SU-DHL-6 (cell line): ENCODE data around the gene MTCL1.

Experiments
- H2AFZ ChIP-seq: fragments of 200-600 bp; sonication (generic); 2 replicates; pipeline ENCODE4 v1.6.1; 2014; ENCODE audit warnings: low read depth, mild to moderate bottlenecking, moderate library complexity, mixed read lengths, antibody characterized with exemption, low read length; ENCODE audit not compliant: severe bottlenecking
- H3F3A ChIP-seq: fragments of 200-600 bp; shearing (Covaris generic); 2 replicates; pipeline ENCODE4 v1.6.0; 2016; ENCODE audit warnings: antibody characterized with exemption, mild to moderate bottlenecking; ENCODE audit not compliant: insufficient read depth
- H3K27ac ChIP-seq: fragments of 200-600 bp; sonication (generic); 2 replicates; pipeline ENCODE4 v1.5.1; 2016; ENCODE audit warnings: low read depth, mild to moderate bottlenecking, low read length, moderate library complexity, mixed read lengths
- H3K27me3 ChIP-seq: fragments of 200-600 bp; sonication (generic), shearing (Covaris generic); 2 replicates; pipeline ENCODE4 v1.6.0; 2014; ENCODE audit warnings: mild to moderate bottlenecking, low read length
- H3K36me3 ChIP-seq: fragments of 200-600 bp; sonication (generic); 2 replicates; pipeline ENCODE4 v1.6.1; 2014; ENCODE audit warnings: mild to moderate bottlenecking, low read length, mixed read lengths
- H3K4me2 ChIP-seq: fragments of 300-600, 200-600 bp; shearing (Covaris generic), sonication (generic); 2 replicates; pipeline ENCODE4 v1.6.0; 2014; ENCODE audit warnings: low read length, low read depth, mild to moderate bottlenecking; ENCODE audit not compliant: poor library complexity, severe bottlenecking
- H3K4me3 ChIP-seq: fragments of 200-600 bp; sonication (generic); 2 replicates; pipeline ENCODE4 v1.5.1; 2014; ENCODE audit warnings: antibody characterized with exemption, low read length, mild to moderate bottlenecking, mixed read lengths; ENCODE audit not compliant: insufficient read depth, poor library complexity, severe bottlenecking
- H3K79me2 ChIP-seq: fragments of 200-600 bp; sonication (generic); 2 replicates; pipeline ENCODE4 v1.6.1; 2014; ENCODE audit warnings: mild to moderate bottlenecking, low read length, moderate library complexity; ENCODE audit not compliant: insufficient read depth
- H3K9ac ChIP-seq: fragments of 200-600 bp; sonication (generic); 2 replicates; pipeline ENCODE4 v1.7.0; 2014; ENCODE audit warnings: mild to moderate bottlenecking, low read length
- H3K9me2 ChIP-seq: fragments of 200-600 bp; sonication (generic); replicated peaks from 2 replicates; pipeline ENCODE4 v1.6.1; 2014; ENCODE audit warnings: low read length; ENCODE audit not compliant: insufficient read depth
- H3K9me3 ChIP-seq: fragments of 200-600 bp; sonication (generic); 2 replicates; pipeline ENCODE4 v1.6.1; 2014; ENCODE audit warnings: low read length, mixed read lengths; ENCODE audit not compliant: insufficient read depth
- H4K20me1 ChIP-seq: fragments of 200-600 bp; sonication (generic); 2 replicates; pipeline ENCODE4 v1.6.1; 2014; ENCODE audit warnings: low read depth, mild to moderate bottlenecking, antibody characterized with exemption, low read length, moderate library complexity, mixed read lengths
- EZH2phosphoT487 ChIP-seq: fragments of 200-600 bp; sonication (generic), shearing (Covaris generic); conservative IDR thresholded peaks from 2 replicates; pipeline ENCODE4 v1.6.1; 2018; ENCODE audit warnings: mild to moderate bottlenecking, antibody characterized with exemption, low read length, moderate library complexity, mixed read lengths
- TF ChIP-seq, protein P1 (sequence below): fragments of 200-600 bp; sonication (generic); IDR thresholded peaks from one replicate; pipeline ENCODE4 v1.5.1; 2017; ENCODE audit warnings: antibody characterized with exemption, mild to moderate bottlenecking, low read length, moderate library complexity; ENCODE audit not compliant: insufficient read depth, poor library complexity, severe bottlenecking

MTCL1 gene

DNA sequence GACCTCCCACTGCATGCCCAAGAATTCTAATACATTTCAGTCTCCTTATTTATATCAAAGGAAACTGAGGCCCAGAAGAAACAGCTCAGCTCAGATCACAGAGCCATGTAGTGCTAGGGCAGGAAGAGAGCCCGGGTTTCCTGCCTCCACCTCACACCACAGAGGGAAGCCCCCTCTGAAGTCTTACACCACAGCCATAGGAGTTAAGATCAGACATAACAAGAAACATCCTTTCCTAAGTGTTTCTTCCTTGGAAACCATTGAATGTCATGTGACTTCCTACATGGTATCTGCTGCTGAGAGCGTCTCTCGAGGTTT is 102.1 kb downstream of the MTCL1 start:
- Histone ChIP-seq H2AFZ (no peak overlapping the region), H3K36me3 (no peaks in the 10 kb centered on the region), H3K9me3 (no peaks in the 10 kb centered on the region), H3K4me2 (no peak overlapping the region), H3K79me2 (no peaks in the 10 kb centered on the region), H3K27me3 (no peaks in the 10 kb centered on the region), H3F3A (no peaks in the 10 kb centered on the region), H3K27ac (no peak overlapping the region), H3K4me3 (no peak overlapping the region), H3K9ac (no peak overlapping the region), H4K20me1 (no peaks in the 10 kb centered on the region), H3K9me2 (no peaks in the 10 kb centered on the region)
- no peak for TF ChIP-seq EZH2phosphoT487
- TF ChIP-seq, protein P1, sequence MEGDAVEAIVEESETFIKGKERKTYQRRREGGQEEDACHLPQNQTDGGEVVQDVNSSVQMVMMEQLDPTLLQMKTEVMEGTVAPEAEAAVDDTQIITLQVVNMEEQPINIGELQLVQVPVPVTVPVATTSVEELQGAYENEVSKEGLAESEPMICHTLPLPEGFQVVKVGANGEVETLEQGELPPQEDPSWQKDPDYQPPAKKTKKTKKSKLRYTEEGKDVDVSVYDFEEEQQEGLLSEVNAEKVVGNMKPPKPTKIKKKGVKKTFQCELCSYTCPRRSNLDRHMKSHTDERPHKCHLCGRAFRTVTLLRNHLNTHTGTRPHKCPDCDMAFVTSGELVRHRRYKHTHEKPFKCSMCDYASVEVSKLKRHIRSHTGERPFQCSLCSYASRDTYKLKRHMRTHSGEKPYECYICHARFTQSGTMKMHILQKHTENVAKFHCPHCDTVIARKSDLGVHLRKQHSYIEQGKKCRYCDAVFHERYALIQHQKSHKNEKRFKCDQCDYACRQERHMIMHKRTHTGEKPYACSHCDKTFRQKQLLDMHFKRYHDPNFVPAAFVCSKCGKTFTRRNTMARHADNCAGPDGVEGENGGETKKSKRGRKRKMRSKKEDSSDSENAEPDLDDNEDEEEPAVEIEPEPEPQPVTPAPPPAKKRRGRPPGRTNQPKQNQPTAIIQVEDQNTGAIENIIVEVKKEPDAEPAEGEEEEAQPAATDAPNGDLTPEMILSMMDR = no peak

DNA sequence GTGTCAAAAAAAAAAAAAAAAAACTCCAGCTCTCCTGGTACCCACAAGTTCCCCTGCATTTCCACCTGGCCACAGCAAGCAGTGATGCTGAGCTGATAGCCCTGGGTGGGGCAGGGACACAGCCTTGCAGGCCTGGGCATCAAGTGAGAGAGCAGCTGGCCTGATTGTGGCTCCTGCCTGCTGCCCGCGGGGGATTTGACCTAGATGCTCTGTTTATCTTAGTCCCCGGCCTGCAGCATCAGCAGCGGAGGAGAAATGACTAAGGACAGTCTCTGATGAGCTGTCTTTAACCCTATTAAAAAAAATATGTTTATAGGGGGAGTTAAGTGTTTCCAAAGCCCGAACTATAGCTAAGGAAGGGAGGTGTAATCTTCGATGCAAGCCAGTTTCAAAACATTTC is 102.6 kb downstream of the MTCL1 start:
- H3K9me2 ChIP-seq = no peaks in the 10 kb centered on the region
- H4K20me1 ChIP-seq = no peaks in the 10 kb centered on the region
- no peak overlapping the region for H3K27ac ChIP-seq
- no peaks in the 10 kb centered on the region for H3K79me2 ChIP-seq
- H3F3A ChIP-seq = no peaks in the 10 kb centered on the region
- H3K9ac ChIP-seq = no peak overlapping the region
- H2AFZ ChIP-seq = no peak overlapping the region
- H3K27me3 ChIP-seq = no peaks in the 10 kb centered on the region
- no peaks in the 10 kb centered on the region for H3K9me3 ChIP-seq
- H3K36me3 ChIP-seq = no peaks in the 10 kb centered on the region
- no peak overlapping the region for H3K4me2 ChIP-seq
- TF ChIP-seq EZH2phosphoT487 = no peak
- TF ChIP-seq, protein P1 = no peak
- no peak overlapping the region for H3K4me3 ChIP-seq

DNA sequence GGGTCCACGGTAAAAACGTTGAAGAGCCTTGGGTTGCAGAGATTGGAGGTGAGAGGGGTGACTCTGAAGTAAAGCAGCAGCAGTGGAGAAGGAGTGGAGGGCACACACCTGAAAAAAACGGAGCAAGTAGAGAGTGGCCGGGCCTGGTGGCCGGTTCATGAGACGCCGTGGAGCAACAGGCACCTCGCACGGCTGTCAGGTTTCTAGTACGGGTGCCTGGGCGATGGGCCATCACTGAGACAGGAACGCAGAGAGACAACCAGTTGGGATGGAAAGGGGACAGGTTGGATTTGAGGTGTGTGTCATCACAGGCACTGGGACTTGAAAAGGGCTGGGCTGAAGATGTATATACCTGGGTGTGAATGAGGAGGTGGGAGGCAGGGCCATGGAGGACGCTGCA is 104.2 kb downstream of the MTCL1 start:
- H3K27ac ChIP-seq = no peak overlapping the region
- H3K79me2 ChIP-seq = no peaks in the 10 kb centered on the region
- H3K9ac ChIP-seq = no peak overlapping the region
- H3K4me2 ChIP-seq = no peak overlapping the region
- no peaks in the 10 kb centered on the region for H4K20me1 ChIP-seq
- H3K36me3 ChIP-seq = no peaks in the 10 kb centered on the region
- TF ChIP-seq EZH2phosphoT487 = no peak
- TF ChIP-seq, protein P1 = no peak
- H3K27me3 ChIP-seq = no peaks in the 10 kb centered on the region
- no peak overlapping the region for H2AFZ ChIP-seq
- no peaks in the 10 kb centered on the region for H3K9me2 ChIP-seq
- H3K4me3 ChIP-seq = no peak overlapping the region
- H3K9me3 ChIP-seq = no peaks in the 10 kb centered on the region
- no peaks in the 10 kb centered on the region for H3F3A ChIP-seq

DNA sequence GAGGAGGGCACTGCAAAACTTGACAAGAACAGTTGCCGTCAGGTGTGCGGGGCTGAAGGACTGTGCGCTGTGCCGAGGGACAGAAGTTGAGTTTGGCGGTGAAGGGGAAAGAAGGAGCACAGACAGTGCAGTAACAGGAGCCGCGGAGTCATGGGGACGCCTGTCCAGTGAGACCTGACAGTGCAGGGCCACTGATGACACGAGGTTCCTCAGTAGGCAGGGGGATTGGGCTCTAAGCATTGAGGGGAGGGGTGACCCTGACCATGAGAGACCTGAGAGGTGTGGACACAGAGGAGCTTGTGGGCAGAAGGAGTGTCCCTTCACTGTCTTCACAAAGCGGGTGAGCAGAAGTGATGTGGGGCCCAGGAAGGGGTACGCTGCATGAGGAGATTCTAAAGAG is 104.8 kb downstream of the MTCL1 start:
- no peaks in the 10 kb centered on the region for H3K27me3 ChIP-seq
- H3K36me3 ChIP-seq = no peaks in the 10 kb centered on the region
- H3K79me2 ChIP-seq = no peaks in the 10 kb centered on the region
- no peaks in the 10 kb centered on the region for H3F3A ChIP-seq
- no peak overlapping the region for H3K9ac ChIP-seq
- H3K9me3 ChIP-seq = no peaks in the 10 kb centered on the region
- H4K20me1 ChIP-seq = no peaks in the 10 kb centered on the region
- H3K27ac ChIP-seq = no peak overlapping the region
- H3K4me2 ChIP-seq = no peak overlapping the region
- TF ChIP-seq EZH2phosphoT487 = no peak
- TF ChIP-seq, protein P1 = no peak
- H2AFZ ChIP-seq = no peak overlapping the region
- H3K4me3 ChIP-seq = no peak overlapping the region
- H3K9me2 ChIP-seq = no peaks in the 10 kb centered on the region
